Measurements from ENCODE around the gene PDGFRA.

The PDGFRA gene

GRCh38 chr4:54186371-54186770, 42.7 kb upstream of the PDGFRA start:
- no peak for TF ChIP-seq POLR2AphosphoS5 (IDR thresholded peaks at IDR 0.05; ENCODE audit: low read depth, low read length)
- no peak for TF ChIP-seq TAF1 (IDR thresholded peaks at IDR 0.05; ENCODE audit: borderline replicate concordance, insufficient read depth, low read length)
- TF ChIP-seq FOXP2 (optimal IDR thresholded peaks at IDR 0.05; ENCODE audit: borderline replicate concordance, extremely low read depth, extremely low read length, insufficient read depth) = no peak
- TF ChIP-seq REST (IDR thresholded peaks at IDR 0.05; ENCODE audit: insufficient read depth in 1 of 2, low read depth in 2 of 2, low read length in 2 of 2) = no peak
- TF ChIP-seq SIN3A (IDR thresholded peaks at IDR 0.05; ENCODE audit: borderline replicate concordance, insufficient read depth, low read length) = no peak

GRCh38 chr4:54187148-54187547, 41.9 kb upstream of the PDGFRA start:
- TF ChIP-seq POLR2AphosphoS5 (IDR thresholded peaks at IDR 0.05; ENCODE audit: low read depth, low read length) (no peak), SIN3A (IDR thresholded peaks at IDR 0.05; ENCODE audit: borderline replicate concordance, insufficient read depth, low read length) (no peak), REST (IDR thresholded peaks at IDR 0.05; ENCODE audit: insufficient read depth in 1 of 2, low read depth in 2 of 2, low read length in 2 of 2) (no peak), TAF1 (IDR thresholded peaks at IDR 0.05; ENCODE audit: borderline replicate concordance, insufficient read depth, low read length) (no peak), FOXP2 (optimal IDR thresholded peaks at IDR 0.05; ENCODE audit: borderline replicate concordance, extremely low read depth, extremely low read length, insufficient read depth) (no peak)

GRCh38 chr4:54189140-54189539, 40.0 kb upstream of the PDGFRA start:
- no peak for TF ChIP-seq POLR2AphosphoS5 (IDR thresholded peaks at IDR 0.05; ENCODE audit: low read depth, low read length)
- no peak for TF ChIP-seq SIN3A (IDR thresholded peaks at IDR 0.05; ENCODE audit: borderline replicate concordance, insufficient read depth, low read length)
- no peak for TF ChIP-seq FOXP2 (optimal IDR thresholded peaks at IDR 0.05; ENCODE audit: borderline replicate concordance, extremely low read depth, extremely low read length, insufficient read depth)
- TF ChIP-seq TAF1 (IDR thresholded peaks at IDR 0.05; ENCODE audit: borderline replicate concordance, insufficient read depth, low read length) = no peak
- TF ChIP-seq REST (IDR thresholded peaks at IDR 0.05; ENCODE audit: insufficient read depth in 1 of 2, low read depth in 2 of 2, low read length in 2 of 2) = no peak

GRCh38 chr4:54192811-54193210, 36.3 kb upstream of the PDGFRA start:
- TF ChIP-seq TAF1 (IDR thresholded peaks at IDR 0.05; ENCODE audit: borderline replicate concordance, insufficient read depth, low read length) = no peak
- no peak for TF ChIP-seq REST (IDR thresholded peaks at IDR 0.05; ENCODE audit: insufficient read depth in 1 of 2, low read depth in 2 of 2, low read length in 2 of 2)

GRCh38 chr4:54197926-54198325, 31.2 kb upstream of the PDGFRA start:
- TF ChIP-seq POLR2AphosphoS5 (IDR thresholded peaks at IDR 0.05; ENCODE audit: low read depth, low read length) (no peak), REST (IDR thresholded peaks at IDR 0.05; ENCODE audit: insufficient read depth in 1 of 2, low read depth in 2 of 2, low read length in 2 of 2) (no peak), FOXP2 (optimal IDR thresholded peaks at IDR 0.05; ENCODE audit: borderline replicate concordance, extremely low read depth, extremely low read length, insufficient read depth) (no peak), SIN3A (IDR thresholded peaks at IDR 0.05; ENCODE audit: borderline replicate concordance, insufficient read depth, low read length) (no peak)

Measured in PFSK-1 (cell line).